Stimulated activated CD4-positive, alpha-beta T cell treated with anti-CD3 and anti-CD28 coated beads, Interleukin-15, amount 100 ng/mL, for 48 hours (primary cell): ENCODE results near the gene ZER1.
A peak's percentile ranks its signal among the peaks of the same experiment; 100 is the strongest.
"Not testable (repeated sequence)": the region's sequence is repeated elsewhere in the genome, so short reads cannot be mapped to it uniquely, and the experiment has no call there.

ENCODE experiments used
- DNase-seq, 2 donors: peaks; one replicate each; pipeline ENCODE4 v3.0.0-alpha.2; 2020; ENCODE audit warnings: low read depth in 2 of 2

The ZER1 gene

GRCh38 chr9:128693738-128694137, 78.0 kb downstream of the ZER1 start:
- not testable (repeated sequence) for DNase-seq

- no peak for DNase-seq
Observed at GRCh38 chr9:128690684-128691034, 81.1 kb downstream of the ZER1 start.

GRCh38 chr9:128689820-128690683, 81.7 kb downstream of the ZER1 start:
- DNase-seq, result no peak

- DNase-seq, result peak in 1 of 2 donors; percentile 33
Observed at GRCh38 chr9:128689293-128689774, 82.4 kb downstream of the ZER1 start.

- peak; percentile 79 to 94 for DNase-seq
Observed at GRCh38 chr9:128688501-128689292, 83.0 kb downstream of the ZER1 start, which contains the start of gene SET. SET (plus strand) TSS chr9:128689222; CDS start chr9:128689583, 361 bp downstream.

GRCh38 chr9:128687453-128687852, 84.3 kb downstream of the ZER1 start:
- no peak for DNase-seq

GRCh38 chr9:128685636-128686489, 85.9 kb downstream of the ZER1 start:
- DNase-seq, result no peak

GRCh38 chr9:128684325-128685199, 87.2 kb downstream of the ZER1 start:
- peak; percentile 70 to 78 for DNase-seq

- DNase-seq, result no peak
Observed at GRCh38 chr9:128684065-128684324, 87.7 kb downstream of the ZER1 start.

- no peak for DNase-seq
Observed at GRCh38 chr9:128683340-128684064, 88.2 kb downstream of the ZER1 start.
